AG08396 (cell line): Measurements from ENCODE around the gene PRDM16.
"Not testable (repeated sequence)": the region's sequence is repeated elsewhere in the genome, so short reads cannot be mapped to it uniquely, and the experiment has no call there.

Source experiments
- DNase-seq: peaks from one replicate; pipeline ENCODE4 v3.0.0; 2012; ENCODE audit warnings: low spot score, mixed read lengths

PRDM16 gene

DNA sequence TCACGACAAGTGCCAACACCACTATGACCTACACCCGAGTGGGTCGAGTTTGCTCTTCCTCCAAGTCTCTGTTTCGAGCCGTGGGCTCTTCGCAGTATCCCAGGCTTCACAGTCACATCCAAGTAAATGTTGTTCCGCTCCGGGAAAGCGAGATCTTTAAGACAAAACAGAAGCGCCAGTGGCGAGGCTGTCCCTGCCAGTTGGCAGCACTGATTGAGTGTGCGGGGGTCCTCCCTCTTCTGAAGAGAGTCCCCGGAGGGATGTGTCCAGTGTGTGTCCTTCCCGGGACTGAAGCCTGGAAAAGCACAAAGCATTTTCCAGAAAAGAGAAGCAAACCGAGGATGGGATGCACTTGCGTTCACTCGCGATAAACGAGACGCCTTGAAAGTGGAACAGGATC lies 158.9 kb downstream of the PRDM16 start:
- DNase-seq: no peak

DNA sequence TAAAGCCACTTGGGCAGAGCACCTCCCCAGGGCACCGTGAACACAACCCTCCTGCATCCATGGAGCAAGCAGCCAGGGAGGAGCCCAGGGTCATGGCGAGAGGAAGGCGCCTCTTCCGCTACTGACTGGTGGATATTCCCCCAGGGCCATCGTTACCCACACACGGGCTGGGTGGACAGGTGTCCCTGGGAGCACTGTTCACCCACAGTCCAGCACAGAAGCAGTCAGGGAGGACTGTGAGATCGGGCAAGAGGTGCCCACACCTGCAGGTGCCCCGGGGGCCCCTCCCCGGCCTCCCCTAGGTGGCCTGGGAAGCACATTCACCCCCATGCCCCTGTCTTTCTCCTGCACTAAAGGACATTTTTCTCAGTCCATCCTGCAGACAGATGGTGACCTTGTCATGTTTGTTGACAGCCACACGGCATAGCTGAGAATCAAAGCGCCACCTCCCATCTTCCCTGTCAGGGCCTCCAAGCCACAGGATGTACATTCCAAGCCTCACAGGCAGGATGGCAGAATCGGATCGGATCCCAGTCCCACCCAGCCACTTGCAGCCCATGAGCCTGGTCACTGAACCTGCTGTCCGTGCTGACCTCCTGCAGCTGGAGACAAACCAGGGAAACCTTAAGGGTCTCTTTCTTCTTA lies 160.2 kb downstream of the PRDM16 start:
- DNase-seq: no peak

- DNase-seq: no peak
Observed at GRCh38 chr1:3230553-3230952, 161.6 kb downstream of the PRDM16 start.

DNA sequence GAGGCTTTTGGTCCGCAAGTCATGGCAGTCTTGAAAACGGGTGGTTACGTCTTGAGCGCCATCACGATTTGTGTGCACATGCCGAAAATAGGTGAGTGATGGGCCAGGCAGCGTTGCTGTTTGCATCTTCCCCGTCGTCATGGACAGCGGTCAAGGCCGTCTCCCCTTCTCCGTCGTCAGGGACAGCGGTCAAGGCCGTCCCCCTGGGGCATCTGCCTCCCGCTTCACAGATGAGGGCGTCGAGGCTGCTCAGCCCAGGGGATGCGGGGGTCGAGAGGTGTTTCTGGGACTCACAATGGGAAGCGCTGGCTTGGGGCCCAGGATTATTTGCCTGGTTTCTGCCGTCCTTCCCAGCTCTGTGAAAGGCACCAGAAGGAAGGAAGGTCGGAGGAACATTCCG lies 162.2 kb downstream of the PRDM16 start:
- DNase-seq: no peak

GRCh38 chr1:3231826-3232225 lies 162.8 kb downstream of the PRDM16 start:
- DNase-seq: no peak

- no peak for DNase-seq
Observed at GRCh38 chr1:3233031-3233430, 164.0 kb downstream of the PRDM16 start.

GRCh38 chr1:3233551-3233950 lies 164.5 kb downstream of the PRDM16 start:
- DNase-seq: no peak

DNA sequence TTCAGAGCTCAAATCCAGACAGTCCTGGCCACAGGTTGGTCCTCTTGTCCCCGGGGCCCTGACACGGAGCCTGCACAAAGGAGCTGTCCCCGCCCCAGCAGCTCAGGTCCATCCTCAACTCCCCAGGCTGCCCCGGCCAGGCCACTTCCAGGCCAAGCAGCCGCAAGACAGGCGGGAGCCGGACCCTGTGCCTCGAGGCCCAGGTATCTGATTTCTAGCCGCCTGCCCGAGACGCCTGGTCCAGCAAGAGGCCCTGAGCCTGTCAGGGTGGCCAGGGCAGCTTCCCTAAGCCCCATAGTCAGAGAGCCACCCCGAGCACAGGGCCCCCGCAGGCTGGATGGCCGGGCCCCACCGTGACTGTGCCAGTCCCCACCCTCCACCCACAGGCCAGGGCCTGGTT lies 165.3 kb downstream of the PRDM16 start:
- no peak for DNase-seq

- no peak for DNase-seq
Observed at GRCh38 chr1:3234956-3235355, 166.0 kb downstream of the PRDM16 start.

- DNase-seq: no peak
Observed at GRCh38 chr1:3235496-3235895, 166.5 kb downstream of the PRDM16 start.

DNA sequence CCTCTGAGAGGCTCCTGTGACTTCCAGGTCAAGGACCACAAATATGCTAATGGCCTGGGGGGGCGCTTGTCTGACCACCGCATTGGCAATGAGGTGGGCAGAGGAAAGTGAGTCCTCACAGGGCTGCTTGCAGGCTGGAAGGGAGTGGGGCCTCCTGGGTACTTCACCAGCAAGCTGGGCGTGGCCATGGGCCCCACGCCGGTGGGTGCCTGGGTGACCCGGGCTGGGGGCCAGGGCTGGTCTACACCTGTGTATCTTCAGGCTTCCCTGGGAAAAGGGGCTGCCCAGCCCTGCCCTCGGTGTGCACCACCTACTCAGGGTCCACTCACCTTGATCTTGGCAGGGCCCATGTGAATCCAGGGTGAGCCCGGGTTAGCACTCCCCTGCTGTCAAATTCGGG lies 167.4 kb downstream of the PRDM16 start:
- DNase-seq: no peak

DNA sequence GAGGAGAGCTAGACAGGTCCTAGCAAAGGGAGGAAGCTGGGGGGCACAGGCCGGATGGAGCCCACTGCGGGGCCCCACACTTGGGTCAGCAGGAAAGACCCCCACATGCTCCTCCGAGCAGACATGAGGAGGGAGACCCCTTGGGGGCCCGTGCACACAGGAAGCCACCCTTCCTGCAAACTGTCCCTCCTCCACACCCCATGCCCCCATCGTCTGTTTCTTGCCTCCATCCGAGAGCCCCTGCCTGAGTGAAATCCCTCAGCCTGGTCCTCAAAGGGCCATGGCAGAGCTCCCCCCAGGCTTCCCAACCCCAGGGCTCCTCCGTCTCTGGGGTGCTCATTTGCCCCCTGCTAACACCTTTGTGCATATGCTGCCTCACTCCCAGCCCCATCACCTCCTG lies 168.0 kb downstream of the PRDM16 start:
- DNase-seq: no peak

DNA sequence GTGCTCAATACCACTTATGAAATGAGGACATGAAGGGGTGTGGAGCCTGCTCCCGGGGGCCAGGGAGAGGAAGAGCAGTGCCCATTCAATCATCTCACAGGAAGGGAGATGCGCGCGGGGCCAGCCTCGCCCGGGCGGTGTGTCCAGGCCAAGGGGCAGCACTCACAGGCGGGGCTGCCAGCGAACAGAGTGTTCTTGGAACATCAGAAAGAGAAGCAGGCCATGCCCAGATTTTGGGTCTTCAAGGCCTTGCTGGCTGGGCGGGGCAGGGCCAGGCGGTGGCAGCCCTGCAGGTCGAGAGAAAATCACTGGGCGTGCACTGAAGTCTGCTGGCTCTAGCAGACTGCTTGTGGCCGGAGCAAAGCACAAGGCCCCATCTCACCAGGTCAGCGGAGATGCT lies 168.6 kb downstream of the PRDM16 start:
- DNase-seq: no peak

DNA sequence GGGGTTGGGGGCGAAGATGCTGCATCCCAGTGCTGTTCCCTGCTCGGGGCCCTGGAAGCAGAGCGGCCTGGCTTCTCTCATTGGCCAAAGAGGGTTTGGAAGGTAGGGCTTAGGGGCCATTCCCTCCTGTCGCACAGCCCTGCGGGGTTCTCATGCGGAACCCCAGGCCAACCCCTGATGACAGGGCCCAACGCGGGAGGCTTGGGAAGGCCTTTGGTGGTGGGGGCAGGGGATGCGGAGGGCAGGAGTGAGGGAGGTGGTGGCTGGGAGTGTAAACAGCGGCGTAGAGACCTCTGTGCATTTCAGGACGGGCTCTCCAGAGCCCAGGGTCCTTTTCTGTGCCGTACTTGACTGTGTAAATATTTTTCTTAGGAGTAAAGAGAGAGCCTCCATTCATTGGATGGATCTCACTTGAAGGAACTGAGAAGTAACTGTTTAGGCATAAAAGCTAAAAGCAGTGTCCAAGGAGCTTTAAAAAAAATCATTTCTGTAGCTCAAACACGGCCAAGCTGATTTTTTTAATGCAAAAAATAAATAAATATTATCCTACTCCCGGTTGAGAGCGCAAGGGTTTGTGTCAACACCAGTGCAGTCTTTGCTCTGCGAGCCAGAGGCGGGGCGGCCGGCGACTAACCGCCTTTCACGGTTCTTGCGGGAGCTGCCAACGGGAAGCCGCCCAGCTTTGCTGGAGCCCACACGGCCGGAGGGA lies 169.1 kb downstream of the PRDM16 start:
- DNase-seq: no peak

GRCh38 chr1:3238703-3239278 lies 169.8 kb downstream of the PRDM16 start:
- no peak for DNase-seq

GRCh38 chr1:3239991-3240390 lies 171.0 kb downstream of the PRDM16 start:
- DNase-seq: not testable (repeated sequence)

GRCh38 chr1:3240524-3241235 lies 171.7 kb downstream of the PRDM16 start:
- DNase-seq: peak; percentile 48

DNA sequence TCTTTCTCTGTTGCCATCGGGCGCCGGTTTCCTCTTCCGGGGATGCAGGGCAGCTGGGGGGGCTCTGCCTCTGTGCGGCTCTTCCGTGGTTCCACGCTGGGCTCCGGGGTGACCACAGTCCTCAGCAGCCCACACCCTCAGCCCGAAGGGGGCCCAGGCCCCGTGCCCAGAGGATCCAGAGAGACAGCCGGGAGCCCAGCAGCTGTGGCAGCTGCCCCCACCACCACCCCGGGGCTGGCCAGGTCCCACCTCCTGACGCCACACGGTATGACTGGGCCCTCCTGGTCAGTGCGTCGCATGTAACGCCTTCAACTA lies 172.2 kb downstream of the PRDM16 start:
- no peak for DNase-seq

DNA sequence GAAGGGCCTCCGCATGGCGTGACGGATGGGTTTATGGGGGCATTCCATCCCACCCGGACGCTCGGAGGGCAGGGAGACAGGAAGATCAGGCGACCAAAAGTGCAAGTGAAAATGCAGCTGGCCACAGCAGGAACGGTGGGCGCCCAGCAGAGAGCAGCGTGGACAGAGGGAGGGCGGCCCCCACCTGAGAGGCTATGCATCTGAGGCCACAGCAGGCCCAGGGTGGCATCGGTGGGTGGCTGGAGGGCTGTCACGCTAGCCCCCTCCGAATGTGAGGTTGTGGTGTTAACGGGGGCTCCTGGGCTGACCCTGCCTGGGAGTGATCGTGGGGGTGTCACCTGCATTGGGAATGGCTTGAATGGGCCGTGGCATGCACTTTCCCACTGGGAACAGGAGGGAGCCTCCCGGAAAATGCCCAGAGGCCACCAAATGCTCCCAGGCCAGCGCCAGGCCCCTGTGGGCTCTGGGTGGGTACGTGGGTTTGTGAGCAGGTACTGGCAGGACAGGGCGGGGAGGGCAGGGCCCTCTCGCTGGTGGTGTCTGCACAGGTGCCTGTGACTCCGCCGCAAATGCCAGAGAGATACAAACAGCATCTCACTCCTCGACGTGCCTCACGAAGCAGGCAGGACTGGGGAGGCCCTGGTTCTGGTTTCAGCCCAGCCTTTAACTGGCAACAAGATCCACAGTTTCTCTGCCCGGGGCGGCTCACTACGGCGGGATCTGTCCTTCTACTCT lies 172.8 kb downstream of the PRDM16 start:
- DNase-seq: no peak

GRCh38 chr1:3242408-3243260 lies 173.6 kb downstream of the PRDM16 start:
- DNase-seq: no peak

DNA sequence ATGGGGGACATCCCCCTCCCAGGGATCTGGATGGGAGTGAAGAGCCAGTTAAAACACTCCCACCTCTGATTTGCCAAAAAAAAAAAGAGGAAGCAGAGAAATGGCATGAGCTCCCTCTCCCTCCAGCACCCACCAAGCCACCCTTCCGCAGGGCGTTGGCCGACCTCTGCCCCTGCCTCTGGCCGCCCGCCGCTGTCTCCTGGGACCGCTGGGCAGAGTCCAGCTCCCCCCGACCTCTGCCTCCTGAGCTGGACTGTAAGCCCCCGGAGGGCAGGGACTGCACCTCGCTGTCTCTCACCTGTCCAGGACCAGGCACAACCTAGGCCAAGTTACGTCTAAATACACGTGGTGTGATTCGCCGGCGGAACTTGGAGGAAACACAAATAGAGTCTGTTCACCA lies 174.3 kb downstream of the PRDM16 start:
- DNase-seq: no peak
